Smooth muscle cell (in vitro differentiated cells): ENCODE measurements around the gene TIAM1. TPM values are rescaled to one million over a fixed set of nuclear protein-coding genes. Genes with fewer than 3 reads are reported as not detected.

Experiments used
- DNase-seq: peaks from one replicate; lab custom pipeline; 2025; ENCODE audit not compliant: unreplicated experiment; lab: John Stamatoyannopoulos, UW
- H2AFZ ChIP-seq: fragments of 200-600 bp; sonication (generic); 2 replicates; pipeline ENCODE4 v1.6.0; 2016; ENCODE audit warnings: antibody characterized with exemption, low read depth, mild to moderate bottlenecking
- H3F3A ChIP-seq: fragments of 200-600 bp; sonication (generic); 2 replicates; pipeline ENCODE4 v1.6.0; 2017; ENCODE audit warnings: antibody characterized with exemption, low read depth
- H3K27ac ChIP-seq: fragments of 200-600 bp; sonication (generic); 2 replicates; pipeline ENCODE4 v1.5.1; 2016; ENCODE audit warnings: low read depth, mild to moderate bottlenecking
- H3K27me3 ChIP-seq: fragments of 200-600 bp; sonication (generic); 2 replicates; pipeline ENCODE4 v1.6.1; 2016; ENCODE audit warnings: low read depth, mild to moderate bottlenecking
- H3K36me3 ChIP-seq: fragments of 200-600 bp; sonication (generic); 2 replicates; pipeline ENCODE4 v1.5.1; 2016; ENCODE audit warnings: low read depth
- H3K4me1 ChIP-seq: fragments of 200-600 bp; sonication (generic); 2 replicates; pipeline ENCODE4 v1.5.1; 2016; ENCODE audit warnings: low read depth
- H3K4me2 ChIP-seq: fragments of 200-600 bp; sonication (generic); 2 replicates; pipeline ENCODE4 v1.6.0; 2016; ENCODE audit warnings: mild to moderate bottlenecking
- H3K4me3 ChIP-seq: fragments of 200-600 bp; sonication (generic); 2 replicates; pipeline ENCODE4 v1.5.1; 2016; ENCODE audit warnings: mild to moderate bottlenecking
- H3K79me2 ChIP-seq: fragments of 200-600 bp; sonication (generic); 2 replicates; pipeline ENCODE4 v1.6.0; 2016; ENCODE audit warnings: low read depth, mild to moderate bottlenecking
- H3K9ac ChIP-seq: fragments of 200-600 bp; sonication (generic); 2 replicates; pipeline ENCODE4 v1.6.0; 2016; ENCODE audit warnings: low read depth
- H3K9me3 ChIP-seq: fragments of 200-600 bp; sonication (generic); replicated peaks from 2 replicates; pipeline ENCODE4 v1.5.1; 2016; ENCODE audit warnings: low read depth
- H4K20me1 ChIP-seq: fragments of 200-600 bp; sonication (generic); 2 replicates; pipeline ENCODE4 v1.6.0; 2016; ENCODE audit warnings: low read depth
- CTCF ChIP-seq: fragments of 200-600 bp; sonication (generic); IDR thresholded peaks from 2 replicates; pipeline ENCODE4 v1.5.1; 2017; ENCODE audit warnings: borderline replicate concordance, mild to moderate bottlenecking, antibody characterized with exemption; ENCODE audit not compliant: insufficient read depth, poor library complexity, severe bottlenecking
- WGBS: methylation state at CpG from one replicate; pipeline ENCODE4 v1.1.7; 2016; ENCODE audit warnings: low lambda C conversion rate; 5-methylcytosine and 5-hydroxymethylcytosine counted together
- polyA plus RNA-seq: library from polyadenylated mRNA; unstranded; fragments of >200 nt; fragmentation: Nextera tagmentation; extraction: Ambion mirVana; gene quantifications from 2 replicates; pipeline ENCODE4 v1.2.1, GENCODE V29; 2016
- total RNA-seq: library from RNA; depleted of rRNA; stranded (reverse); fragments of >200 nt; gene quantifications from 2 replicates; pipeline ENCODE4 v1.2.3, GENCODE V29; 2014

The TIAM1 gene
- total and polyA plus RNA-seq, 2 experiments from 2014 or later = 3.2 to 12.9 TPM

GRCh38 chr21:31338908-31339368, 5.1 kb downstream of the TIAM1 start:
- Histone ChIP-seq H3K27me3 (no peaks in the 10 kb centered on the region), H3F3A (no peaks in the 10 kb centered on the region)

GRCh38 chr21:31337996-31338907, 5.8 kb downstream of the TIAM1 start:
- H2AFZ ChIP-seq = no peak overlapping the region
- no peaks in the 10 kb centered on the region for H3K36me3 ChIP-seq
- DNase-seq = no peak
- no peak overlapping the region for H3K9ac ChIP-seq
- WGBS = 79% methylated on average over 25 of the region's 25 CpGs
- no peaks in the 10 kb centered on the region for H3F3A ChIP-seq
- H3K27me3 ChIP-seq = no peaks in the 10 kb centered on the region
- peak overlapping the region; percentile 24 for H3K4me2 ChIP-seq
- H3K79me2 ChIP-seq = peaks cover 12% of the 10 kb centered on the region
- peak overlapping the region; percentile 68 for H3K27ac ChIP-seq
- H3K4me3 ChIP-seq = no peak overlapping the region
- H3K9me3 ChIP-seq = no peaks in the 10 kb centered on the region
- H4K20me1 ChIP-seq = no peaks in the 10 kb centered on the region
- no peak for TF ChIP-seq CTCF
- peaks cover 7% of the 10 kb centered on the region for H3K4me1 ChIP-seq

More at GRCh38 chr21:31338908-31339368, 5.1 kb downstream of the TIAM1 start:
- no peaks in the 10 kb centered on the region for H4K20me1 ChIP-seq
- no peak overlapping the region for H3K9ac ChIP-seq
- no peaks in the 10 kb centered on the region for H3K9me3 ChIP-seq
- no peak for DNase-seq
- 87% methylated on average over 3 of the region's 3 CpGs for WGBS
- H3K79me2 ChIP-seq = peaks cover 12% of the 10 kb centered on the region
- peaks cover 7% of the 10 kb centered on the region for H3K4me1 ChIP-seq
- H3K4me3 ChIP-seq = no peak overlapping the region
- no peak for TF ChIP-seq CTCF
- H3K36me3 ChIP-seq = no peaks in the 10 kb centered on the region
- no peak overlapping the region for H2AFZ ChIP-seq
- no peak overlapping the region for H3K27ac ChIP-seq
- no peak overlapping the region for H3K4me2 ChIP-seq

- WGBS = 89% methylated on average over 3 of the region's 3 CpGs
- no peak overlapping the region for H3K4me3 ChIP-seq
- no peaks in the 10 kb centered on the region for H4K20me1 ChIP-seq
- H3K79me2 ChIP-seq = peaks cover 12% of the 10 kb centered on the region
- H3K4me1 ChIP-seq = peaks cover 7% of the 10 kb centered on the region
- H2AFZ ChIP-seq = no peak overlapping the region
- no peak overlapping the region for H3K4me2 ChIP-seq
- no peaks in the 10 kb centered on the region for H3K9me3 ChIP-seq
- no peak for TF ChIP-seq CTCF
- DNase-seq = no peak
- no peak overlapping the region for H3K9ac ChIP-seq
- peak overlapping the region; percentile 86 for H3K27ac ChIP-seq
- H3K27me3 ChIP-seq = no peaks in the 10 kb centered on the region
- no peaks in the 10 kb centered on the region for H3K36me3 ChIP-seq
- no peaks in the 10 kb centered on the region for H3F3A ChIP-seq
These were observed 7.0 kb downstream of the TIAM1 start for GRCh38 chr21:31337086-31337485.

DNA sequence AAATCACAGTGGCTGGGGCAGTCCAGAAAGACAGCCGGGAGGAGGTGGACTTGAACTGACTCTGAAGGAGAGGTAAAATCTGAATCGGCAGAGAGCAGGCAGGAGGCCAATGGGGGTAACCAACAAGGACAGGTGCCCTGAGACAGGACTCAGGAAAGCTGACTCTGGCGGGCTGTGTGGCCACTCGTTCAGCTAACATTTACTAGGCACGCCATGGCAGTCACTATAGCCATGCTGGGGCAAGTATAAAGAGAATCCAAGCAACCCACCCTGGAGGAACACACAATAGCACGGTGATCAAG, 7.4 kb downstream of the TIAM1 start:
- H3K27ac ChIP-seq = peak overlapping the region; percentile 86
- H2AFZ ChIP-seq = no peak overlapping the region
- no peaks in the 10 kb centered on the region for H3F3A ChIP-seq
- peaks cover 7% of the 10 kb centered on the region for H3K4me1 ChIP-seq
- no peak overlapping the region for H3K4me2 ChIP-seq
- no peak for TF ChIP-seq CTCF
- H3K27me3 ChIP-seq = no peaks in the 10 kb centered on the region
- peaks cover 9% of the 10 kb centered on the region for H3K79me2 ChIP-seq
- H3K36me3 ChIP-seq = no peaks in the 10 kb centered on the region
- 96% methylated on average over 6 of the region's 6 CpGs for WGBS
- no peaks in the 10 kb centered on the region for H4K20me1 ChIP-seq
- no peak for DNase-seq
- H3K4me3 ChIP-seq = no peak overlapping the region
- no peaks in the 10 kb centered on the region for H3K9me3 ChIP-seq
- H3K9ac ChIP-seq = peak overlapping the region; percentile 4
